DND-41 (cell line): ENCODE data around the gene ADCK1.

ENCODE experiments used
- EZH2 ChIP-seq: IDR thresholded peaks from 3 replicates; pipeline ENCODE4 v1.6.1; 2012; ENCODE audit warnings: borderline replicate concordance, low read depth, mild to moderate bottlenecking, moderate library complexity, low read length, inconsistent platforms; ENCODE audit not compliant: severe bottlenecking
- TF ChIP-seq, protein P1 (sequence below): IDR thresholded peaks from 2 replicates; pipeline ENCODE4 v1.5.1; 2012; ENCODE audit warnings: borderline replicate concordance, low read length, moderate library complexity, mild to moderate bottlenecking; ENCODE audit not compliant: poor library complexity, severe bottlenecking; ENCODE audit errors: extremely low read depth

DNA sequence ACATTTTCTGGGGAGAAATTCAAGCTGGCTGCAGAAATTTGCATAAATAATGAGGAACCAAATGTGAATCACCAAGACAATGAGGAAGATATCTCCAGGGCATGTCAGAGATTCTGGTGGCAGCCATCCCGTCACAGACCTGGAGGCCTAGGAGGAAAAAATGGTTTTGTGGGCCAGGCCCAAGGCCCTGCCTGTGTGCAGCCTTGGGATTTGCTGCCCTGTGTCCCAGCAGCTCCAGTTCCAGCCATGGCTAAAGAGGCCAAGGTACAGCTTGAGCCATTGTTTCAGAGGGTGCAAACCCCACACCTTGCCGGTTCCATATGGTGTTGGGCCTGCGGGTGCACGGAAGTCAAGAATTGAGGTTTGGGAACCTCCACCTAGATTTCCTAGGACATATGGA, 147.5 kb downstream of the ADCK1 start:
- TF ChIP-seq, protein P1, sequence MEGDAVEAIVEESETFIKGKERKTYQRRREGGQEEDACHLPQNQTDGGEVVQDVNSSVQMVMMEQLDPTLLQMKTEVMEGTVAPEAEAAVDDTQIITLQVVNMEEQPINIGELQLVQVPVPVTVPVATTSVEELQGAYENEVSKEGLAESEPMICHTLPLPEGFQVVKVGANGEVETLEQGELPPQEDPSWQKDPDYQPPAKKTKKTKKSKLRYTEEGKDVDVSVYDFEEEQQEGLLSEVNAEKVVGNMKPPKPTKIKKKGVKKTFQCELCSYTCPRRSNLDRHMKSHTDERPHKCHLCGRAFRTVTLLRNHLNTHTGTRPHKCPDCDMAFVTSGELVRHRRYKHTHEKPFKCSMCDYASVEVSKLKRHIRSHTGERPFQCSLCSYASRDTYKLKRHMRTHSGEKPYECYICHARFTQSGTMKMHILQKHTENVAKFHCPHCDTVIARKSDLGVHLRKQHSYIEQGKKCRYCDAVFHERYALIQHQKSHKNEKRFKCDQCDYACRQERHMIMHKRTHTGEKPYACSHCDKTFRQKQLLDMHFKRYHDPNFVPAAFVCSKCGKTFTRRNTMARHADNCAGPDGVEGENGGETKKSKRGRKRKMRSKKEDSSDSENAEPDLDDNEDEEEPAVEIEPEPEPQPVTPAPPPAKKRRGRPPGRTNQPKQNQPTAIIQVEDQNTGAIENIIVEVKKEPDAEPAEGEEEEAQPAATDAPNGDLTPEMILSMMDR: no peak
- TF ChIP-seq EZH2: no peak
